CD14-positive monocyte (primary cell): ENCODE data around the gene RNF13. TPM values are rescaled to one million over a fixed set of nuclear protein-coding genes. Genes with fewer than 3 reads are reported as not detected.

Source experiments
- DNase-seq, 3 donors: peaks; one replicate each; pipeline ENCODE4 v3.0.0-alpha.2; 2011 to 2022
- H2AFZ ChIP-seq: 2 replicates; pipeline ENCODE4 v1.6.0; 2012; ENCODE audit warnings: mild to moderate bottlenecking, low read depth, low read length, inconsistent platforms; ENCODE audit not compliant: insufficient read depth, poor library complexity, severe bottlenecking
- H3K27ac ChIP-seq, 2 donors: 1 replicate in 1 of 2; 2 replicates in 1 of 2; pipeline ENCODE4 v1.5.1; 2012 to 2013; ENCODE audit warnings: low read length in 2 of 2, control low read depth in 1 of 2, inconsistent platforms in 1 of 2, low read depth in 1 of 2, mild to moderate bottlenecking in 1 of 2
- H3K27me3 ChIP-seq, 2 donors: one replicate each; pipeline versions ENCODE4 v1.6.0 to v1.6.1; 2011 to 2013; ENCODE audit warnings: low read length in 2 of 2; ENCODE audit not compliant: control insufficient read depth in 2 of 2, insufficient read depth in 2 of 2
- H3K36me3 ChIP-seq, 2 donors: replicated peaks in 1 of 2; 1 replicate in 1 of 2; 2 replicates in 1 of 2; pipeline versions ENCODE4 v1.5.1 to v1.6.1; 2012 to 2013; ENCODE audit warnings: low read length in 2 of 2, control low read depth in 1 of 2, inconsistent platforms in 1 of 2, mild to moderate bottlenecking in 1 of 2; ENCODE audit not compliant: insufficient read depth in 2 of 2, control insufficient read depth in 1 of 2
- H3K4me1 ChIP-seq, 2 donors: 1 replicate in 1 of 2; 2 replicates in 1 of 2; pipeline versions ENCODE4 v1.5.1 to v1.6.1; 2012 to 2013; ENCODE audit warnings: low read length in 2 of 2, control low read depth in 1 of 2, inconsistent platforms in 1 of 2, mild to moderate bottlenecking in 1 of 2, moderate library complexity in 1 of 2; ENCODE audit not compliant: insufficient read depth in 2 of 2, control insufficient read depth in 1 of 2
- H3K4me2 ChIP-seq: replicated peaks from 2 replicates; pipeline ENCODE3; 2012; ENCODE audit warnings: low read length, moderate library complexity, mild to moderate bottlenecking; ENCODE audit not compliant: poor library complexity, severe bottlenecking; ENCODE audit errors: extremely low read depth
- H3K4me3 ChIP-seq, 3 experiments: fragments of 200-600 bp in 1 of 3; sonication (generic) in 1 of 3; replicated peaks in 1 of 3; 1 replicate in 2 of 3; 2 replicates in 1 of 3; pipeline ENCODE4 v1.5.1; 2011 to 2013; ENCODE audit warnings: low read length in 3 of 3, mild to moderate bottlenecking in 3 of 3, control low read depth in 2 of 3, low read depth in 2 of 3, inconsistent platforms in 1 of 3, moderate library complexity in 1 of 3
- H3K79me2 ChIP-seq: 2 replicates; pipeline ENCODE4 v1.6.0; 2012; ENCODE audit warnings: mild to moderate bottlenecking, control low read depth, inconsistent platforms, low read length, moderate library complexity; ENCODE audit not compliant: insufficient read depth
- H3K9ac ChIP-seq: 2 replicates; pipeline ENCODE4 v1.6.0; 2017; ENCODE audit warnings: low read length, mild to moderate bottlenecking; ENCODE audit not compliant: insufficient read depth, poor library complexity, severe bottlenecking
- H3K9me3 ChIP-seq, 2 donors: replicated peaks in 1 of 2; 1 replicate in 1 of 2; 2 replicates in 1 of 2; pipeline versions ENCODE4 v1.5.1 to v1.6.1; 2012 to 2013; ENCODE audit warnings: low read length in 2 of 2, control low read depth in 1 of 2; ENCODE audit not compliant: control insufficient read depth in 1 of 2, insufficient read depth in 1 of 2
- H4K20me1 ChIP-seq: 2 replicates; pipeline ENCODE4 v1.6.0; 2012; ENCODE audit warnings: mild to moderate bottlenecking, low read length, control low read depth, moderate library complexity; ENCODE audit not compliant: insufficient read depth
- H3K27ac Mint-ChIP-seq, 7 donors: one replicate each; pipeline ENCODE4 v1.8.0; 2020; ENCODE audit warnings: mild to moderate bottlenecking in 7 of 7, mixed read lengths in 7 of 7, moderate library complexity in 6 of 7, inconsistent platforms in 2 of 7
- H3K27me3 Mint-ChIP-seq, 3 donors: one replicate each; pipeline ENCODE4 v1.8.0; 2021 to 2022; ENCODE audit warnings: low read depth in 3 of 3, mild to moderate bottlenecking in 3 of 3, mixed read lengths in 3 of 3, moderate library complexity in 3 of 3, inconsistent platforms in 1 of 3
- H3K36me3 Mint-ChIP-seq, 2 donors: one replicate each; pipeline ENCODE4 v1.8.0; 2020; ENCODE audit warnings: mixed read lengths in 2 of 2, inconsistent platforms in 1 of 2, mild to moderate bottlenecking in 1 of 2
- H3K4me1 Mint-ChIP-seq: one replicate; pipeline ENCODE4 v1.8.0; 2020; ENCODE audit warnings: mild to moderate bottlenecking, mixed read lengths
- H3K4me3 Mint-ChIP-seq, 2 donors: one replicate each; pipeline ENCODE4 v1.8.0; 2020; ENCODE audit warnings: mild to moderate bottlenecking in 2 of 2, mixed read lengths in 2 of 2, moderate library complexity in 1 of 2
- H3K9me3 Mint-ChIP-seq, 7 donors: one replicate each; pipeline ENCODE4 v1.8.0; 2020 to 2022; ENCODE audit warnings: mixed read lengths in 7 of 7, mild to moderate bottlenecking in 6 of 7, moderate library complexity in 6 of 7, inconsistent platforms in 2 of 7
- CTCF ChIP-seq: fragments of 200-600 bp; IDR thresholded peaks from one replicate; pipeline ENCODE4 v1.8.0; 2022; ENCODE audit warnings: antibody characterized with exemption, mild to moderate bottlenecking
- WGBS: methylation state at CpG from one replicate; pipeline ENCODE4 v1.1.5; 2013; ENCODE audit warnings: missing lambda C conversion rate; ENCODE audit not compliant: insufficient coverage; 5-methylcytosine and 5-hydroxymethylcytosine counted together
- intact Hi-C, 2 donors: fragments of 100-400 bp; cut with micrococcal nuclease; formaldehyde crosslinking; loops; one replicate each; pipeline versions ENCODE4 v1.15.0 to v1.15.1; 2023
- polyA plus RNA-seq, 3 donors: library from polyadenylated mRNA; depleted of rRNA in 1 of 3; unstranded in 2 of 3; stranded (reverse) in 1 of 3; fragments of 300-500 nt in 2 of 3; fragments of >200 nt in 1 of 3; fragmentation: Illumina TruSeq in 2 of 3; gene quantifications; 1 replicate in 2 of 3; 2 replicates in 1 of 3; pipeline ENCODE4 v1.2.3, GENCODE V29; 2012 to 2021

Gene RNF13
- polyA plus RNA-seq, 3 donors: 95.4 to 481 (median 462) TPM

- intact Hi-C loops: no loop called here
- peaks cover 0 to 3% (median 2%) of the 10 kb centered on the region in 3 donors for H3K27me3 Mint-ChIP-seq
- Histone ChIP-seq H3K9ac (peak overlapping the region; percentile 46), H3K4me2 (peak overlapping the region; percentile 68), H3K79me2 (peaks cover 76% of the 10 kb centered on the region), H3K36me3 (no peaks in the 10 kb centered on the region), H3K27ac (peak overlapping the region; percentile 92 to 98), H3K4me3 (peak overlapping the region; percentile 22 to 99 (median 91)), H3K4me1 (peaks cover 56 to 58% of the 10 kb centered on the region in 2 donors), H3K9me3 (no peaks in the 10 kb centered on the region), H2AFZ (no peak overlapping the region), H3K27me3 (no peaks in the 10 kb centered on the region), H4K20me1 (peaks cover 12% of the 10 kb centered on the region)
- peaks cover 0 to 4% (median 0%) of the 10 kb centered on the region in 7 donors for H3K9me3 Mint-ChIP-seq
- H3K36me3 Mint-ChIP-seq: peaks cover 6 to 10% of the 10 kb centered on the region in 2 donors
- H3K4me1 Mint-ChIP-seq: peaks cover 64% of the 10 kb centered on the region
- no CpG with 5 or more reads among the region's 3 CpGs for WGBS
- TF ChIP-seq CTCF: no peak
- H3K27ac Mint-ChIP-seq: peak overlapping the region; percentile 96 to 100 (median 97)
- no peak for DNase-seq
- peak overlapping the region; percentile 60 to 90 for H3K4me3 Mint-ChIP-seq
Observed at GRCh38 chr3:149815728-149816127, 2.7 kb downstream of the RNF13 start.

GRCh38 chr3:149816311-149816710, 3.3 kb downstream of the RNF13 start:
- intact Hi-C loops: no loop called here
- DNase-seq: peak in 1 of 3 donors; percentile 27
- Mint-ChIP-seq H3K36me3 (peaks cover 6 to 10% of the 10 kb centered on the region in 2 donors), H3K4me1 (peaks cover 64% of the 10 kb centered on the region), H3K27ac (peak overlapping the region; percentile 96 to 100 (median 97)), H3K9me3 (peaks cover 0 to 4% (median 0%) of the 10 kb centered on the region in 7 donors), H3K27me3 (peaks cover 0 to 3% (median under 1%) of the 10 kb centered on the region in 3 donors), H3K4me3 (peak overlapping the region; percentile 60 to 90)
- peak overlapping the region; percentile 92 to 98 for H3K27ac ChIP-seq
- H3K4me2 ChIP-seq: peak overlapping the region; percentile 68
- no CpG with 5 or more reads among the region's 3 CpGs for WGBS
- H3K27me3 ChIP-seq: no peaks in the 10 kb centered on the region
- peaks cover 56 to 58% of the 10 kb centered on the region in 2 donors for H3K4me1 ChIP-seq
- no peaks in the 10 kb centered on the region for H3K36me3 ChIP-seq
- peaks cover 82% of the 10 kb centered on the region for H3K79me2 ChIP-seq
- H3K4me3 ChIP-seq: peak overlapping the region; percentile 22 to 99 (median 91)
- no peak for TF ChIP-seq CTCF
- no peak overlapping the region for H2AFZ ChIP-seq
- peaks cover 18% of the 10 kb centered on the region for H4K20me1 ChIP-seq
- H3K9ac ChIP-seq: peak overlapping the region; percentile 46
- H3K9me3 ChIP-seq: no peaks in the 10 kb centered on the region
